Measurements from ENCODE around the gene GLRX. TPM values are rescaled to one million over a fixed set of nuclear protein-coding genes. Genes with fewer than 3 reads are reported as not detected.

Gene GLRX
- total and polyA plus RNA-seq, 2 of the 13 experiments (the other 11 are each of a cell fraction or from before 2014, with no cell fraction given), result 63.8 to 499 TPM

GRCh38 chr5:95803271-95804148 is 19.0 kb downstream of the GLRX start (continued):
- no peak for TF ChIP-seq ZNF513 (CRISPR knock-in tag; conservative IDR thresholded peaks at IDR 0.05)
- TF ChIP-seq NFATC3 (CRISPR knock-in tag; IDR thresholded peaks at IDR 0.05), result no peak
- no peak for TF ChIP-seq ZNF570 (CRISPR knock-in tag; IDR thresholded peaks at IDR 0.05; ENCODE audit: borderline replicate concordance)
- TF ChIP-seq MZF1 (CRISPR knock-in tag; IDR thresholded peaks at IDR 0.05; ENCODE audit: borderline replicate concordance), result no peak
- no peak for TF ChIP-seq ZNF674 (CRISPR knock-in tag; IDR thresholded peaks at IDR 0.05; ENCODE audit: low read depth)
- peak; percentile 47; the same call in 1 of the 2 replicates for TF ChIP-seq EHMT2 (IDR thresholded peaks at IDR 0.05; ENCODE audit: borderline replicate concordance, low read depth, low read length)
- TF ChIP-seq ZNF775 (CRISPR knock-in tag; IDR thresholded peaks at IDR 0.05; ENCODE audit: borderline replicate concordance), result peak; percentile 67; the same call in 1 of the 2 replicates
- TF ChIP-seq ZSCAN31 (CRISPR knock-in tag; IDR thresholded peaks at IDR 0.05; ENCODE audit: low read depth), result no peak
- no peak for TF ChIP-seq ZNF530 (CRISPR knock-in tag; IDR thresholded peaks at IDR 0.05; ENCODE audit: low read depth)
- no peak for TF ChIP-seq PRDM15 (CRISPR knock-in tag; IDR thresholded peaks at IDR 0.05)
- TF ChIP-seq ZNF263 (CRISPR knock-in tag; IDR thresholded peaks at IDR 0.05), result no peak
- TF ChIP-seq ZNF232 (CRISPR knock-in tag; IDR thresholded peaks at IDR 0.05; ENCODE audit: borderline replicate concordance), result no peak
- peak; percentile 59 for TF ChIP-seq PHF21A (CRISPR knock-in tag; IDR thresholded peaks at IDR 0.05)
- no peak for TF ChIP-seq THYN1 (CRISPR knock-in tag; IDR thresholded peaks at IDR 0.05; ENCODE audit: borderline replicate concordance, low read depth)
- TF ChIP-seq ZNF605 (CRISPR knock-in tag; IDR thresholded peaks at IDR 0.05), result 0 out of 2 replicates have a peak, but pooled peaks have one; percentile 41
- 0 out of 2 replicates have a peak, but pooled peaks have one; percentile 36 for TF ChIP-seq DRAP1 (CRISPR knock-in tag; IDR thresholded peaks at IDR 0.05)
- TF ChIP-seq ZBTB39 (CRISPR knock-in tag; IDR thresholded peaks at IDR 0.05), result no peak; the same call in 1 of the 2 replicates
- no peak for TF ChIP-seq ZNF557 (CRISPR knock-in tag; IDR thresholded peaks at IDR 0.05)
- peak; percentile 69 for TF ChIP-seq ARID3A (IDR thresholded peaks at IDR 0.05; ENCODE audit: low read depth, low read length)

Measured in HepG2 (cell line).